Measurements from ENCODE around the gene KRT15.

KRT15 gene

GRCh38 chr17:41518789-41519449, at the start of gene KRT15:
KRT15 (minus strand) TSS chr17:41518890; CDS start chr17:41518827, 63 bp downstream.
- H3K4me3 ChIP-seq (ENCODE audit: low read depth, low read length), result no peak within 1 kb of the TSS
- TF ChIP-seq CTCF (conservative IDR thresholded peaks at IDR 0.05; ENCODE audit: low read depth, low read length), result peak; percentile 8
- DNase-seq (ENCODE audit: low read depth), result peak; percentile 29

DNA sequence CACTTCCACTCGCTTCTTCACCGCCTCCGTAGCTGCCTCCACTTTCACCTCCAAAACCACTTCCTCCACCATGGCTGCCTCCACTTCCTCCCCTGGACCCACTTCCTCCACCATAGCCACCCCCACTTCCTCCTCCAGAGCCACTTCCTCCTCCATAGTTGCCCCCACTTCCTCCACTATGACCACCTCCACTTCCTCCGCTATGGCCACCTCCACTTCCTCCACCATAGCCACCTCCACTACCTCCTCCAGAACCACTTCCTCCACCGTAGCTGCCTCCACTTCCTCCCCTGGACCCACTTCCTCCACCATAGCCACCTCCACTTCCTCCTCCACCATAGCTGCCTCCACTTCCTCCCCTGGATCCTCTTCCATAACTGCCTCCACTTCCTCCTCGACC, 48.6 kb upstream of the KRT15 start:
- no peak for DNase-seq (ENCODE audit: low read depth)
- no peak for TF ChIP-seq CTCF (conservative IDR thresholded peaks at IDR 0.05; ENCODE audit: low read depth, low read length)
- H3K4me3 ChIP-seq (ENCODE audit: low read depth, low read length), result no peak overlapping the region

GRCh38 chr17:41565338-41565737, 46.6 kb upstream of the KRT15 start:
- H3K4me3 ChIP-seq (ENCODE audit: low read depth, low read length), result no peak overlapping the region
- TF ChIP-seq CTCF (conservative IDR thresholded peaks at IDR 0.05; ENCODE audit: low read depth, low read length), result no peak
- DNase-seq (ENCODE audit: low read depth), result no peak

DNA sequence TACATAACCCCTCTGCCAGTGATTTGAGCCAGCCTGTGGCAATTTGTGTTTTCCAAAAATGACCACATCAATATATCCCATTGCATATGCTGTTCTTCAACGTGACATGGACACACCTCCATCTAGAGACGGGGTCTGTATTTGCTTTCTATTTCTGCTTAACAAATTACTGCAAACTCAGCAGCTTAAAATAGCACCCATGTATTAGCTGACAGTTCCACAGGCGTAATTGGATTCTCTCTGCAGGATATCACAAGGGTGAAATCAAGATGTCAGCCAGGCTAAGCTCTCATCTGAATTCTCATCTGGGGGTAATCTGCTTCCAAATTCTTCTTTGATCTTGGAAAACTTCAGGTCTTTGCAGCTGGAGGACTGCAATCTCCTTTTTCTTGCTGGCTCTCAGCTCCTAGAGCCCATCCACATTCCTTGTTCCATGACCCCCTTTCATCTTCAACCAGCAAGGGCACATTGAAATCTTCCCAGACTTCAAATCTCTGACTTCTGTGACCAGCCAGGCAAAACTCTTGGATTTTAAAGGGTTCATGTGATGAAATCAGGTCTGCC, 45.0 kb upstream of the KRT15 start:
- no peak for TF ChIP-seq CTCF (conservative IDR thresholded peaks at IDR 0.05; ENCODE audit: low read depth, low read length)
- DNase-seq (ENCODE audit: low read depth), result no peak
- H3K4me3 ChIP-seq (ENCODE audit: low read depth, low read length), result no peak overlapping the region

GRCh38 chr17:41561554-41561953, 42.9 kb upstream of the KRT15 start:
- no peak overlapping the region for H3K4me3 ChIP-seq (ENCODE audit: low read depth, low read length)
- DNase-seq (ENCODE audit: low read depth), result no peak
- no peak for TF ChIP-seq CTCF (conservative IDR thresholded peaks at IDR 0.05; ENCODE audit: low read depth, low read length)

- TF ChIP-seq CTCF (conservative IDR thresholded peaks at IDR 0.05; ENCODE audit: low read depth, low read length), result no peak
- H3K4me3 ChIP-seq (ENCODE audit: low read depth, low read length), result no peak overlapping the region
- peak; percentile 35 for DNase-seq (ENCODE audit: low read depth)
Observed at GRCh38 chr17:41559548-41559947, 40.9 kb upstream of the KRT15 start.

- H3K4me3 ChIP-seq (ENCODE audit: low read depth, low read length), result no peak overlapping the region
- TF ChIP-seq CTCF (conservative IDR thresholded peaks at IDR 0.05; ENCODE audit: low read depth, low read length), result no peak
- no peak for DNase-seq (ENCODE audit: low read depth)
Observed at GRCh38 chr17:41556931-41557330, 38.2 kb upstream of the KRT15 start.

All from choroid plexus epithelial cell (primary cell).